DND-41 (cell line): ENCODE results near the gene SLC22A3.

Experiments used
- CTCF ChIP-seq: IDR thresholded peaks from 2 replicates; pipeline ENCODE4 v1.5.1; 2012; ENCODE audit warnings: borderline replicate concordance, low read length, moderate library complexity, mild to moderate bottlenecking; ENCODE audit not compliant: poor library complexity, severe bottlenecking; ENCODE audit errors: extremely low read depth
- EZH2 ChIP-seq: IDR thresholded peaks from 3 replicates; pipeline ENCODE4 v1.6.1; 2012; ENCODE audit warnings: borderline replicate concordance, low read depth, mild to moderate bottlenecking, moderate library complexity, low read length, inconsistent platforms; ENCODE audit not compliant: severe bottlenecking

GRCh38 chr6:160418370-160418769 lies 70.2 kb downstream of the SLC22A3 start:
- TF ChIP-seq CTCF = no peak
- no peak for TF ChIP-seq EZH2
